Kidney (tissue), 14 donors: Measurements from ENCODE around the gene CDK6. TPM values are rescaled to one million over a fixed set of nuclear protein-coding genes. Genes with fewer than 3 reads are reported as not detected.

Experiments used
- DNase-seq, 5 donors: peaks; one replicate each; pipeline ENCODE4 v3.0.0-alpha.2; 2013 to 2020
- FAIRE-seq: peaks from 2 replicates; lab custom pipeline; 2012; peaks lifted over from hg19 to GRCh38; lab: Jason Lieb, UNC
- H3K27ac ChIP-seq, 2 donors: one replicate each; pipeline ENCODE4 v1.7.0; 2013; ENCODE audit warnings: low read depth in 2 of 2, low read length in 2 of 2, inconsistent platforms in 1 of 2
- H3K27me3 ChIP-seq: one replicate; pipeline ENCODE4 v1.7.1; 2013; ENCODE audit warnings: low read length, inconsistent platforms; ENCODE audit not compliant: control insufficient read depth, insufficient read depth
- H3K36me3 ChIP-seq, 3 donors: one replicate each; pipeline versions ENCODE4 v1.7.0 to v1.7.1; 2013; ENCODE audit warnings: low read length in 3 of 3, control low read depth in 1 of 3, inconsistent platforms in 1 of 3; ENCODE audit not compliant: insufficient read depth in 3 of 3, control insufficient read depth in 2 of 3
- H3K4me1 ChIP-seq, 3 donors: one replicate each; pipeline versions ENCODE4 v1.7.0 to v1.7.1; 2013; ENCODE audit warnings: low read length in 3 of 3, inconsistent platforms in 1 of 3, low read depth in 1 of 3; ENCODE audit not compliant: control insufficient read depth in 2 of 3, insufficient read depth in 2 of 3
- H3K4me3 ChIP-seq, 3 donors: one replicate each; pipeline versions ENCODE4 v1.7.0 to v1.8.1; 2013; ENCODE audit warnings: low read length in 3 of 3, control low read depth in 1 of 3, inconsistent platforms in 1 of 3
- H3K9ac ChIP-seq, 3 donors: one replicate each; pipeline versions ENCODE4 v1.7.0 to v1.7.1; 2013; ENCODE audit warnings: low read length in 3 of 3, control low read depth in 1 of 3, inconsistent platforms in 1 of 3
- H3K9me3 ChIP-seq, 3 donors: one replicate each; pipeline versions ENCODE4 v1.7.0 to v1.7.1; 2013; ENCODE audit warnings: low read length in 3 of 3, control low read depth in 1 of 3, inconsistent platforms in 1 of 3; ENCODE audit not compliant: control insufficient read depth in 2 of 3, insufficient read depth in 1 of 3
- intact Hi-C: fragments of 100-400 bp; cut with DNase I; formaldehyde crosslinking; loops from one replicate; pipeline ENCODE4 v1.11.1; 2022
- polyA plus RNA-seq: library from polyadenylated mRNA; stranded (reverse); fragments of 350-450 nt; fragmentation: Illumina TruSeq; extraction: RNeasy Lipid Tissue Mini Kit (QIAGEN cat#74804); gene quantifications from one replicate; pipeline ENCODE4 v1.2.3, GENCODE V29; 2014; ENCODE audit warnings: low read depth, low replicate concordance; ENCODE audit not compliant: insufficient read depth
- total RNA-seq: library from RNA; stranded (reverse); fragmentation: NEBNext Ultra II Directional; extraction: Animal tissue kit (Norgen Biotek cat#: 25700); gene quantifications from one replicate; pipeline ENCODE4 v1.2.1, GENCODE V29; 2021
- TF ChIP-seq, protein P1 (sequence below): IDR thresholded peaks from 3 replicates; pipeline ENCODE4 v1.5.1; 2012; ENCODE audit warnings: mild to moderate bottlenecking, moderate library complexity, borderline replicate concordance; ENCODE audit not compliant: insufficient read depth; ENCODE audit errors: extremely low read depth
- donor health status: control.
- donor health status: control.
- donor health status: control.
- donor health status: control.
- donor health status: control.
- donor health status: DM: yes; HTN: yes; CAD: no.
- donor health status: Normal renal cell carcinoma (clear cell type).

The CDK6 gene
- total and polyA plus RNA-seq, 2 donors from 2014 or later: 3.6 to 20.8 TPM

- Histone ChIP-seq H3K27me3 (no peaks in the 10 kb centered on the region), H3K36me3 (no peaks in the 10 kb centered on the region), H3K27ac (no peak overlapping the region), H3K4me1 (peaks cover 0 to 16% (median 8%) of the 10 kb centered on the region in 3 donors), H3K9ac (no peak overlapping the region), H3K9me3 (peaks cover 0 to 2% (median 0%) of the 10 kb centered on the region in 3 donors), H3K4me3 (no peak overlapping the region)
- no peak for FAIRE-seq
- intact Hi-C loops: no loop called here
- DNase-seq: peak in 1 of 5 donors; percentile 12
- TF ChIP-seq, protein P1, sequence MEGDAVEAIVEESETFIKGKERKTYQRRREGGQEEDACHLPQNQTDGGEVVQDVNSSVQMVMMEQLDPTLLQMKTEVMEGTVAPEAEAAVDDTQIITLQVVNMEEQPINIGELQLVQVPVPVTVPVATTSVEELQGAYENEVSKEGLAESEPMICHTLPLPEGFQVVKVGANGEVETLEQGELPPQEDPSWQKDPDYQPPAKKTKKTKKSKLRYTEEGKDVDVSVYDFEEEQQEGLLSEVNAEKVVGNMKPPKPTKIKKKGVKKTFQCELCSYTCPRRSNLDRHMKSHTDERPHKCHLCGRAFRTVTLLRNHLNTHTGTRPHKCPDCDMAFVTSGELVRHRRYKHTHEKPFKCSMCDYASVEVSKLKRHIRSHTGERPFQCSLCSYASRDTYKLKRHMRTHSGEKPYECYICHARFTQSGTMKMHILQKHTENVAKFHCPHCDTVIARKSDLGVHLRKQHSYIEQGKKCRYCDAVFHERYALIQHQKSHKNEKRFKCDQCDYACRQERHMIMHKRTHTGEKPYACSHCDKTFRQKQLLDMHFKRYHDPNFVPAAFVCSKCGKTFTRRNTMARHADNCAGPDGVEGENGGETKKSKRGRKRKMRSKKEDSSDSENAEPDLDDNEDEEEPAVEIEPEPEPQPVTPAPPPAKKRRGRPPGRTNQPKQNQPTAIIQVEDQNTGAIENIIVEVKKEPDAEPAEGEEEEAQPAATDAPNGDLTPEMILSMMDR: no peak
These were observed 202.2 kb downstream of the CDK6 start for GRCh38 chr7:92634205-92634604.

- FAIRE-seq (peak; percentile 76), DNase-seq (peak in 2 of 5 donors; percentile 24 to 61)
- H3K4me1 ChIP-seq: peaks cover 0 to 16% (median 8%) of the 10 kb centered on the region in 3 donors
- no peaks in the 10 kb centered on the region for H3K27me3 ChIP-seq
- H3K27ac ChIP-seq: peak overlapping the region in 1 of 2 donors; percentile 16
- no peaks in the 10 kb centered on the region for H3K36me3 ChIP-seq
- intact Hi-C loops: no loop called here
- TF ChIP-seq, protein P1: no peak
- H3K4me3 ChIP-seq: no peak overlapping the region
- no peak overlapping the region for H3K9ac ChIP-seq
- peaks cover 0 to 2% (median 0%) of the 10 kb centered on the region in 3 donors for H3K9me3 ChIP-seq
These were observed 203.0 kb downstream of the CDK6 start for GRCh38 chr7:92633211-92633906.

DNA sequence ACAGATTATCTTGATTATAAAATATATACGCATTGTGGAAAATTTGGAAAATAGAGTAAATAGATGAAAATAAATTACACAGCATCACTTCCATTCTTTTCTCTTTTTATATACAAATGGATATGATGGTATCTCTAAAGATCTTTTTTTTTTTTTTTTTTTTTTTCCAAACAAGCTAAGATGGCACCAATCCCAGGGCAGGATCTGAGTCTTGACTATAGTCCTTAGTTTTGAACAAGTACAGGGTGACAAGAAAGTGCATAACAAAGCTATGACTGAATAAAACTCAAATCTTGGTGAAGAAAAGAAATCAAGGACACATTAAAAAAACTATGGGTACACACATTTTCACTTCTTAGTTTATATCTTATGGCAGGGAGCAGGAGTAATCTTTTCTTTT, 203.6 kb downstream of the CDK6 start:
- H3K27ac ChIP-seq: peak overlapping the region in 1 of 2 donors; percentile 13
- intact Hi-C loops: no loop called here
- H3K4me1 ChIP-seq: peaks cover 0 to 16% (median 8%) of the 10 kb centered on the region in 3 donors
- H3K27me3 ChIP-seq: no peaks in the 10 kb centered on the region
- TF ChIP-seq, protein P1: no peak
- no peak overlapping the region for H3K9ac ChIP-seq
- H3K36me3 ChIP-seq: no peaks in the 10 kb centered on the region
- DNase-seq (no peak), FAIRE-seq (no peak)
- H3K4me3 ChIP-seq: no peak overlapping the region
- peaks cover 0 to 2% (median 0%) of the 10 kb centered on the region in 3 donors for H3K9me3 ChIP-seq
